ENCODE data around the gene GRIA3.
A peak's percentile ranks its signal among the peaks of the same experiment; 100 is the strongest.
"Not testable (repeated sequence)": the region's sequence is repeated elsewhere in the genome, so short reads cannot be mapped to it uniquely, and the experiment has no call there.

The GRIA3 gene

DNA sequence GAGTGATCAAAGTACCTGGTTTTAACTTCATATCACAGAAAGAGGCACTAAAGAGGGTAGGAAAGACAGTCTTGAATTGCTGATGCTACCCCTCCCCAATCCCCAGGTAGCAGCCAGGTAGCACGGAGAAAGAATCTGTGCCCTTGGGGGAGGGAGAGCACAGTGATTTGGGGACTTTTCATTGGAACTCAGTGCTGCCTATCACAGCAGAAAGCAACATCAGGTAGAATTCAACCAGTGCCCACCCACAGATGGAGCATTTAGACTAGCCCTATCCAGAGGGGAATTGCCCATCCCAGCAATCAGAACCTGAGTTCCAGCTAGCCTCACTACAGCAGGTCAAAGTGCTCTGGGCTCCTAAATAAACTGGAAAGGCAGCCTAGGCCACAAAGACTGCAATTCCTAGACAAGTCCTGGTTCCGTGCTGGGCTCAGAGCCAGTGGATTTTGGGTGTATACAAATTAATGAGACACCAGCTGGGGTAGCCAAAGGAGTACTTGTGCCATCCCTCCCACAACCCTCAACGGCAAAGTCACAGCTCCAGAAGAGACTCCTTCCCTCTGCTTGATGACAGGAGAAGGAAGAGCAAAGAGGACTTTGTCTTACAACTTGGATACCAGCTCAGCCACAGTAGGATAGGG is 320.7 kb downstream of the GRIA3 start:
- DNase-seq, result no peak
- intact Hi-C loops (cut with DNase I), result no loop called here

DNA sequence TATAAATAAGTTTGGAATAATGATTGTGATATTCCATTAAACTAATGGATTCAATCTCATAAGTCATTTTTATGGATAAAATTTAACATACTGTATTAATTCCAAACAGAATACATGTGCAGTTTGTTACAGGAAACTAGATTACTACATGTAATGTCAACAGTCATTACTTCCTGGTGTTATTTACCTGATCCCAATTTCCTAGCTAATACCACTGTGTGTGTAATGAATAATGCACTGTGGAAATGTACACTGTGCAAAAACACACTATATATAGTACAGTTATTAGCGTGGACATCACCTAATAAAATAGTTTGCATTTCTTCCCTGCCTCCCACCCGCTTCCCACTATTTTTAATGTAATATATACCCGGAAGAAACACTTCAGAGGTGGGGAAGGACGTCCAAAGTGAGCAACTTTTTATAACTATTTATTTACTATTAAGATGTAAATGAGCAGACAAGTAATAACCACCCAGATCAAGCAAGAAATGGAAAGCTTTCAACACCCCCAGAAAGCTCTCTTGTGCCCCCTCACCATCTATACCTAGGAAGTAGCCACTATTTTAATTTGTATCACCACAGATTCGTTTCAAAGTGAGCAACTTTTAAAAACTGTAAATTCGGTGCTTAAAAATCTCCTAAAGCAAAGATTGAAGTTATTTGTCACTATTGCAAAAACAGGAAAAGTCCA is 329.7 kb downstream of the GRIA3 start:
- intact Hi-C loops (cut with DNase I), result no loop called here
- DNase-seq, result no peak

DNA sequence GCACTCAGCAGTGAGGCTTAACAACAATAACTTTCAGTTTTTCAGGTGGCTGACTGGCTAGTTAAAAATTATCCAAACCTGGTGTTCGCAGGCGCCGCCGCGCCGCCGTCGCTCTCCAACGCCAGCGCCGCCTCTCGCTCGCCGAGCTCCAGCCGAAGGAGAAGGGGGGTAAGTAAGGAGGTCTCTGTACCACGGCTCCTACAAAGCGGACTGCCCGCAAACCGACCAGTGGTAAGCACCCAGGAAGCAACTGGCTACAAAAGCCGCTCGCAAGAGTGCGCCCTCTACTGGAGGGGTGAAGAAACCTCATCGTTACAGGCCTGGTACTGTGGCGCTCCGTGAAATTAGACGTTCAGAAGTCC is 330.2 kb downstream of the GRIA3 start:
- peak in 1 of 10 donors; percentile 29 for DNase-seq
- intact Hi-C loops (cut with DNase I), result not testable (repeated sequence)

DNA sequence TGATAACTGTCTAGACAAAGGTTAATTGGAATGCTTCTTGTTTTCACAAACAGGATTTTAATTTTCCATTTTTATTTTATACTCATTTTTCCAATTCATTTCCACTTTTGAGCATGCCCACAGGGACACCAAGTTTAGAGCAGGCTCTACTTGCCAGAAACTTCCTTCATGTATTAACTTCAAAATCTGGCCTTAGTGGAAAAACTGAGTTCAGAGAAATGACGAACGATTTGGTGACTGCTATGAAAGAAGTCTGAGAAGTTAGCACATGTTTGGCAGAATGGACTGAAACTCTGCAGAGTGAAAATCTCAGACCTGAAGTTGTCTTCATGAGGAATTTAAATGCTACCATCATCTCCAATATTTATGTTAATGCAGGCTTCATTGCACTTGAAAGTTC is 334.7 kb downstream of the GRIA3 start:
- intact Hi-C loops (cut with DNase I), result no loop called here
- DNase-seq, result no peak

DNA sequence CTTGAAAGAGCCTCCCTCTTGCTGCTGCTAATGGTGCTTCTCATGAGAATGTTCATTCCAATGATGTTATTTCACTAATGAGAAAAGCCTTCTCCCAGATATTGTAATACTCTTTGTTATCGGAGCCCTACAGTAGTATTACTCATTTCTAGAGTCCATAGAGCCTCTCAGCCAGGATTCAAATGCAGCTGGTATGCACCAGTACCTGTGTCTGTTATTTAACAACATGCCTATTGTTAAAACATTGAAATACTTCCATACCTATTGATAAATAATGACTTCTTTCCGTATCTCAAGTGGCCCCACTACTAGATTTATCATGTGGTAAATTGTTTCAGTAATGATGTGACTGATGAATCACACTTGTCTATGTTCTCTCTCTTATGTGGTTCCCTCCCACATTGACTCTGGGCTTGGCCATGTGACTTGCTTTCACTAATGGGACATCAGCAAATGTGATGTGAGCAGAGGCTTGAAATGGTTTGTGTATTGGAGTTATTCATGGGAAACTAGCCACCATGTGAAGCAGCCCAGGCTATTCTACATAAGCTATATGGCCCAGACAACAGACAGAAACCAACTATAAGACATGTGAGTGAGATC is 341.1 kb downstream of the GRIA3 start:
- intact Hi-C loops (cut with DNase I), result no loop called here
- DNase-seq, result no peak

DNA sequence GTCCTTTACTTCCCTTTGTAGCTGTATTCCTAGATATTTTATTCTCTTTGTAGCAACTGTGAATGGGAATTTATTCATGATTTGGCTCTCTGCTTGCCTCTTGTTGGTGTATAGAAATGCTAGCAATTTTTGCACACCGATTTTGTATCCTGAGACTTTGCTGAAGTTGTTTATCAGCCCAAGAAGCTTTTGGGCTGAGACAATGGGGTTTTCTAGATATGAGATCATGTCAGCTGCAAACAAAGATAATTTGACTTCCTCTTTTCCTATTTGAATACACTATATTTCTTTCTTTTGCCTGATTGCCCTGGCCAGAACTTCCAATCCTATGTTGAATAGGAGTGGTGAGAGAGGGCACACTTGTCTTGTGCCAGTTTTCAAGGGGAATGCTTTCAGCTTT is 346.6 kb downstream of the GRIA3 start:
- intact Hi-C loops (cut with DNase I); DNase-seq: not testable (repeated sequence)

Data from posterior cingulate gyrus (tissue), 11 donors.